IMR-90 (cell line): ENCODE measurements around the gene RBM8A. TPM values are rescaled to one million over a fixed set of nuclear protein-coding genes. Genes with fewer than 3 reads are reported as not detected.

ENCODE experiments used
- ATAC-seq: fragments of 200-7000 bp; cut with Tn5 transposase; 2 replicates; pipeline ENCODE4 v1.9.1; 2020; ENCODE audit warnings: low read depth, mild to moderate bottlenecking, moderate library complexity
- BruUV-seq: library from RNA; stranded (reverse); fragments of 400-500 nt; replicated peaks from 2 replicates; lab custom pipeline; 2021; lab: Mats Ljungman, UMichigan
- CTCF ChIA-PET: fragments of 300-600 bp; formaldehyde crosslinking; extraction: SDS; loops from one replicate; lab custom pipeline; 2021; ENCODE audit warnings: antibody characterized with exemption; lab: Yijun Ruan, JAX
- POLR2A ChIA-PET: fragments of 300-600 bp; sonication (Branson Sonifier 250); formaldehyde crosslinking; loops from one replicate; lab custom pipeline; 2022; ENCODE audit warnings: antibody characterized with exemption; ENCODE audit not compliant: unreplicated experiment; lab: Charles Lee
- DNase-seq: peaks from one replicate; pipeline ENCODE4 v3.0.0; 2013
- H2AFZ ChIP-seq: replicated peaks from 2 replicates; pipeline ENCODE3; 2013; ENCODE audit warnings: low read length, mild to moderate bottlenecking; ENCODE audit not compliant: poor library complexity
- H2AK5ac ChIP-seq: 2 replicates; pipeline ENCODE4 v1.6.1; 2013; ENCODE audit warnings: low read depth, low read length, inconsistent platforms
- H2AK9ac ChIP-seq: replicated peaks from 2 replicates; pipeline ENCODE3; 2013; ENCODE audit warnings: mild to moderate bottlenecking, low read depth, low read length, moderate library complexity; ENCODE audit not compliant: poor library complexity
- H2BK120ac ChIP-seq: 2 replicates; pipeline ENCODE4 v1.6.1; 2013; ENCODE audit warnings: low read depth, low read length, inconsistent platforms
- H2BK15ac ChIP-seq: 3 replicates; pipeline ENCODE4 v1.6.1; 2013; ENCODE audit warnings: low read depth, low read length, inconsistent platforms
- H2BK20ac ChIP-seq: 2 replicates; pipeline ENCODE4 v1.6.1; 2013; ENCODE audit warnings: low read depth, mild to moderate bottlenecking, inconsistent platforms, low read length, moderate library complexity
- H2BK5ac ChIP-seq: 2 replicates; pipeline ENCODE4 v1.6.1; 2013; ENCODE audit warnings: mild to moderate bottlenecking, low read depth, low read length, inconsistent platforms; ENCODE audit not compliant: poor library complexity, severe bottlenecking
- H3K14ac ChIP-seq: replicated peaks from 2 replicates; pipeline ENCODE4 v1.6.1; 2013; ENCODE audit warnings: low read depth, low read length, inconsistent platforms
- H3K18ac ChIP-seq: 2 replicates; pipeline ENCODE4 v1.6.1; 2013; ENCODE audit warnings: low read depth, low read length, control low read depth
- H3K23ac ChIP-seq: 2 replicates; pipeline ENCODE4 v1.6.1; 2013; ENCODE audit warnings: low read depth, low read length, inconsistent platforms
- H3K27ac ChIP-seq: 2 replicates; pipeline ENCODE4 v1.5.1; 2013; ENCODE audit warnings: mild to moderate bottlenecking, control low read depth, low read length; ENCODE audit not compliant: insufficient read depth
- H3K27me3 ChIP-seq: 2 replicates; pipeline ENCODE4 v1.6.1; 2013; ENCODE audit warnings: low read length; ENCODE audit not compliant: control insufficient read depth, insufficient read depth
- H3K36me3 ChIP-seq: 2 replicates; pipeline ENCODE4 v1.6.1; 2013; ENCODE audit warnings: low read length, mixed read lengths; ENCODE audit not compliant: control insufficient read depth, insufficient read depth
- H3K4ac ChIP-seq: 2 replicates; pipeline ENCODE4 v1.6.1; 2013; ENCODE audit warnings: low read depth, low read length, inconsistent platforms
- H3K4me1 ChIP-seq: 2 replicates; pipeline ENCODE4 v1.6.1; 2013; ENCODE audit warnings: low read length, mixed read lengths; ENCODE audit not compliant: control insufficient read depth, insufficient read depth
- H3K4me2 ChIP-seq: 2 replicates; pipeline ENCODE4 v1.6.1; 2013; ENCODE audit warnings: low read depth, mild to moderate bottlenecking, control low read depth, low read length, moderate library complexity
- H3K4me3 ChIP-seq: 2 replicates; pipeline ENCODE4 v1.5.1; 2013; ENCODE audit warnings: low read depth, mild to moderate bottlenecking, control low read depth, low read length, moderate library complexity; ENCODE audit not compliant: insufficient read depth
- H3K56ac ChIP-seq: 2 replicates; pipeline ENCODE4 v1.6.1; 2013; ENCODE audit warnings: low read length, inconsistent platforms; ENCODE audit not compliant: insufficient read depth; ENCODE audit errors: extremely low read depth
- H3K79me1 ChIP-seq, 2 experiments: 2 replicates each; pipeline ENCODE4 v1.6.1; 2013; ENCODE audit warnings: low read length in 2 of 2, inconsistent platforms in 1 of 2, low read depth in 1 of 2
- H3K9ac ChIP-seq: 2 replicates; pipeline ENCODE4 v1.6.1; 2013; ENCODE audit warnings: low read depth, low read length, control low read depth
- H3K9me1 ChIP-seq: 2 replicates; pipeline ENCODE4 v1.6.1; 2013; ENCODE audit warnings: low read length, inconsistent platforms; ENCODE audit not compliant: insufficient read depth
- H3K9me3 ChIP-seq: 2 replicates; pipeline ENCODE4 v1.6.1; 2013; ENCODE audit warnings: low read length; ENCODE audit not compliant: control insufficient read depth, insufficient read depth
- H4K20me1 ChIP-seq: 2 replicates; pipeline ENCODE4 v1.6.1; 2013; ENCODE audit warnings: low read length, inconsistent platforms; ENCODE audit not compliant: insufficient read depth
- H4K5ac ChIP-seq: 2 replicates; pipeline ENCODE4 v1.6.1; 2013; ENCODE audit warnings: mild to moderate bottlenecking, low read depth, low read length, control low read depth
- H4K8ac ChIP-seq, 2 experiments: 2 replicates each; pipeline ENCODE4 v1.6.1; 2013; ENCODE audit warnings: low read depth in 2 of 2, low read length in 2 of 2, control low read depth in 1 of 2, inconsistent platforms in 1 of 2
- H4K91ac ChIP-seq: 2 replicates; pipeline ENCODE4 v1.6.1; 2013; ENCODE audit warnings: low read depth, low read length, inconsistent platforms; ENCODE audit not compliant: insufficient read depth
- BHLHE40 ChIP-seq: fragments of 150-350 bp; IDR thresholded peaks from 2 replicates; pipeline ENCODE4 v1.6.1; 2016; ENCODE audit warnings: mild to moderate bottlenecking, low read depth, low read length
- CEBPB ChIP-seq: IDR thresholded peaks from 2 replicates; pipeline ENCODE4 v1.6.1; 2012; ENCODE audit warnings: low read depth, low read length, improper control_type of control experiment
- CHD1 ChIP-seq: IDR thresholded peaks from 2 replicates; pipeline ENCODE4 v1.6.1; 2012; ENCODE audit warnings: low read depth, low read length, improper control_type of control experiment
- MAFK ChIP-seq: IDR thresholded peaks from 2 replicates; pipeline ENCODE4 v1.6.1; 2012; ENCODE audit warnings: low read depth, low read length, improper control_type of control experiment
- MAZ ChIP-seq: IDR thresholded peaks from 2 replicates; pipeline ENCODE4 v1.6.1; 2012; ENCODE audit warnings: low read depth, mild to moderate bottlenecking, low read length, improper control_type of control experiment, moderate library complexity, borderline replicate concordance
- MXI1 ChIP-seq: IDR thresholded peaks from 2 replicates; pipeline ENCODE4 v1.6.1; 2012; ENCODE audit warnings: low read depth, mild to moderate bottlenecking, low read length, moderate library complexity, borderline replicate concordance
- NFE2L2 ChIP-seq: fragments of 150-350 bp; IDR thresholded peaks from 2 replicates; pipeline ENCODE4 v1.6.1; 2016; ENCODE audit warnings: low read depth, mild to moderate bottlenecking, low read length
- POLR2A ChIP-seq: IDR thresholded peaks from 2 replicates; pipeline ENCODE4 v1.6.1; 2012; ENCODE audit warnings: mild to moderate bottlenecking, low read depth, low read length
- SMC3 ChIP-seq: fragments of 150-350 bp; IDR thresholded peaks from 2 replicates; pipeline ENCODE4 v1.6.1; 2016; ENCODE audit warnings: low read depth, mild to moderate bottlenecking, antibody characterized with exemption, low read length, moderate library complexity
- WGBS, 2 experiments: methylation state at CpG; one replicate each; pipeline versions ENCODE4 v1.1.5 to v1.1.7; 2013; ENCODE audit warnings: missing lambda C conversion rate in 2 of 2; ENCODE audit not compliant: insufficient read length in 1 of 2; ENCODE audit errors: extremely low coverage in 2 of 2; 5-methylcytosine and 5-hydroxymethylcytosine counted together
- dilution Hi-C: fragments of 300-500 bp; cut with HindIII; formaldehyde crosslinking; loops from one replicate; pipeline ENCODE4 v1.14.3; 2018; ENCODE audit warnings: low sequenced_read_pairs; ENCODE audit not compliant: unreplicated experiment
- in situ Hi-C: fragments of 300-500 bp; cut with MboI; formaldehyde crosslinking; loops from 3 replicates; pipeline ENCODE4 v1.14.3; 2019; ENCODE audit warnings: low sequenced_read_pairs, inconsistent platforms, mixed read lengths
- intact Hi-C: fragments of 100-400 bp; cut with micrococcal nuclease; formaldehyde crosslinking; loops from 2 replicates; pipeline ENCODE4 v1.10.0; 2022
- polyA plus RNA-seq, 3 experiments: library from polyadenylated mRNA; depleted of rRNA; stranded (reverse); fragments of >200 nt; gene quantifications; 2 replicates each; pipeline ENCODE4 v1.2.3, GENCODE V29; 2012; ENCODE audit warnings: low replicate concordance in 1 of 3
- total RNA-seq: library from RNA; depleted of rRNA; stranded (reverse); fragments of >200 nt; gene quantifications from 2 replicates; pipeline ENCODE4 v1.2.3, GENCODE V29; 2012

Gene RBM8A
- total and polyA plus RNA-seq, 2 of the 4 experiments (the other 2 are of a cell fraction) = 94.1 to 251 TPM

GRCh38 chr1:145959957-145960467, 32.7 kb upstream of the RBM8A start:
- H2AK5ac ChIP-seq = peak overlapping the region; percentile 53; the same call in 1 of the 2 replicates
- ChIA-PET CTCF (no interaction called here), POLR2A (no interaction called here)
- H3K9me1 ChIP-seq = peaks cover 19% of the 10 kb centered on the region
- no CpG with 5 or more reads among the region's 12 CpGs for WGBS, 2 experiments
- intact Hi-C loops (loop anchor here (5.0 to 10.0 kb wide), 2 partner anchors 65 to 103 kb away; partner anchors contain the start of gene PIAS3), in situ Hi-C loops (no loop called here), dilution Hi-C loops (no loop called here)
- DNase-seq = no peak
- no peak overlapping the region for H3K56ac ChIP-seq
- H2BK120ac ChIP-seq = peak overlapping the region; percentile 24; the same call in 1 of the 2 replicates
- peak overlapping the region; percentile 55 to 69; a peak in 2 of 4 replicates for H4K8ac ChIP-seq
- no peak overlapping the region for H2BK20ac ChIP-seq
- peak overlapping the region; percentile 25 for H4K5ac ChIP-seq
- H3K4me1 ChIP-seq = peaks cover 30% of the 10 kb centered on the region
- H2BK5ac ChIP-seq = peak overlapping the region; percentile 1
- TF ChIP-seq NFE2L2 (no peak), CEBPB (no peak), POLR2A (no peak), CHD1 (no peak), MXI1 (no peak), SMC3 (no peak), BHLHE40 (no peak), MAZ (no peak), MAFK (no peak)
- H3K27me3 ChIP-seq = no peaks in the 10 kb centered on the region
- peak overlapping the region; percentile 84 for H3K4me2 ChIP-seq
- peak overlapping the region; percentile 12; the same call in 1 of the 2 replicates for H3K4ac ChIP-seq
- no peaks in the 10 kb centered on the region for H3K36me3 ChIP-seq
- peak overlapping the region; percentile 50; the same call in 1 of the 2 replicates for H3K23ac ChIP-seq
- no peak overlapping the region for H2AK9ac ChIP-seq
- H2BK15ac ChIP-seq = no peak overlapping the region
- peaks cover 8% of the 10 kb centered on the region; the same call in 1 of the 2 replicates for H4K20me1 ChIP-seq
- peak overlapping the region; percentile 93 for H2AFZ ChIP-seq
- no peak for ATAC-seq
- no peak overlapping the region; the same call in 1 of the 2 replicates for H3K18ac ChIP-seq
- H3K79me1 ChIP-seq = peaks cover 14 to 64% of the 10 kb centered on the region in 2 experiments; a peak in 3 of 4 replicates
- no TSS peak for BruUV-seq
- peak overlapping the region; percentile 91 for H3K9ac ChIP-seq
- no peaks in the 10 kb centered on the region for H3K9me3 ChIP-seq
- H4K91ac ChIP-seq = peak overlapping the region; percentile 51; the same call in 1 of the 2 replicates
- peak overlapping the region; percentile 27; the same call in 1 of the 2 replicates for H3K14ac ChIP-seq
- peak overlapping the region; percentile 91 for H3K4me3 ChIP-seq
- H3K27ac ChIP-seq = peak overlapping the region; percentile 38; the same call in 1 of the 2 replicates
